Superior temporal gyrus (tissue), 1 donor: ENCODE measurements around the gene ZNF175.

Experiments
- DNase-seq: peaks from one replicate; pipeline ENCODE4 v3.0.0-alpha.2; 2016; ENCODE audit errors: extremely low spot score

ZNF175 gene

DNA sequence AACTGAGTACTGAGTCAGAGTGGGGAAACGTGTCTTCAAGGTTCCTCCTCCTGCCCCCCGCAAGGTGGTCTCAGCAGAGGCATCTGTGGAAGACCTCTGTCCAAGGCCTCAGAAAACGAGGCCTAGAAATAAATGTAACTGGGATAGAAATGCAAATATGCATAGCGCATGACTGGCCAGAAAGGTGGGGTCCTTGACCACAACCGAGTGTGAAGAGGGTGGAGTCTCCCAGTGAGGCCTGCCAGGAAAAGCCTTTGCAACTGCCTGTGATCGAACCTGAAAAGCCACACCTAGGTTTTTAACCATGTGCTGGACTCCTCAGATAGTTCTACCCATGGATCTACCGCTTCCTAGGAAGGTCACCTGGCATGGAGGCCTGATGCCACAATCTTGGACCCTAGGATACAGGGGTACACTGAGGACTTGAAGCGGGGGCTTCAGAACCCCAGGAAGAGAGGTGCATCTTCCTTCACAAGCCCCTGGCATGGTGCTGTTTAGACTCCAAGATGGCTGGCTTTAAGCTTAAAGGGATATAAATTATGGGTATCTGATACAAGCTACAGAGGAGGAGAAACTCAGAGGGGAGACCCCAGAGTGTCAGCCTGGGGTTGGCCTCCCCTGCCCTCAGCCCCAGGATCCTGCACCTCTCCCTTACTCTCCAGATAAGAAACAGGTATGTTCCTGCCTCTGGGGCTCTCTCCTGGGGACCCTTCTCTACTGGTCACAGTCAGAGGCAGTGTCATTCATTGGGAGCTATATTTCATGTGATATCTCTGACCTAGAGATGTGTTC lies 21.4 kb upstream of the ZNF175 start:
- DNase-seq, result no peak

DNA sequence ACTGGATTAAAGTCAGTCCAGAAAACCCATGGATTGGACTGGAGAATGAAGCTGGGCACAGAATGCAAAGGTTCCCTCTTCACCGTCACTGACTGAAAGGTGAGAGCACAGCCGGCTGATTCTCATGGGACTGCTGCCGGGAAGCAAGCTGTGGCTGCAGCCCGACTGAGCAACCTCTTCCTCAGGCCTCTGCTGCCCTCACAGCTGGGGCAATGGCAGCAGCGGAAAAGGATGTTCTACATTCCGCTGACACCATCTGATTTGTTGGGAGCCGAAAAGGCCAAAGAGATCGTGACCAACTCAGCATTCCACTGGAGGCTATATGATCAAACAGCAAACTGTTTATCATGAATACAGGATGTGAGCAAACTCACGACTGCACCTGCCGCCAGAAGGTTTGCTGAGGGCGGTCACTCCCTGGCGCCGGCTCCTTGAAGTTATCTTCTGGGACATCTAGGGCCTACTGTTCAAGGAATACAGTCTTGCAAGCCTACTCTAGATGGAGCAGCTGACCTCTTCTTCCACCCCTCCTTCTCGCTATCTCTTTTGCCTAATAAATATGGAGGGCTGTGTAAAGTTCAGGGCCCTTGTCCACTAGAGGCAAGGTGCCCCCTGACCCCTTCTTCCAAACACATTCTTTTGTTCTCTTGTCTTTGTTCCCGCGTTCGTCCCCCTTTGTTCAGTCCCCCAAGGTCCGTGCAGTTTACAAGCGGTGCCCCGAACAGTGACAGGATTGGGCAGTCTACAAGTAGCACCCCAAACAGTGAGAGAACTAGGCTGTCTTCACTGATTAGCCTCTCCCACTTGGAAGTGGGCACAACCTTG lies 20.0 kb upstream of the ZNF175 start:
- no peak for DNase-seq

DNA sequence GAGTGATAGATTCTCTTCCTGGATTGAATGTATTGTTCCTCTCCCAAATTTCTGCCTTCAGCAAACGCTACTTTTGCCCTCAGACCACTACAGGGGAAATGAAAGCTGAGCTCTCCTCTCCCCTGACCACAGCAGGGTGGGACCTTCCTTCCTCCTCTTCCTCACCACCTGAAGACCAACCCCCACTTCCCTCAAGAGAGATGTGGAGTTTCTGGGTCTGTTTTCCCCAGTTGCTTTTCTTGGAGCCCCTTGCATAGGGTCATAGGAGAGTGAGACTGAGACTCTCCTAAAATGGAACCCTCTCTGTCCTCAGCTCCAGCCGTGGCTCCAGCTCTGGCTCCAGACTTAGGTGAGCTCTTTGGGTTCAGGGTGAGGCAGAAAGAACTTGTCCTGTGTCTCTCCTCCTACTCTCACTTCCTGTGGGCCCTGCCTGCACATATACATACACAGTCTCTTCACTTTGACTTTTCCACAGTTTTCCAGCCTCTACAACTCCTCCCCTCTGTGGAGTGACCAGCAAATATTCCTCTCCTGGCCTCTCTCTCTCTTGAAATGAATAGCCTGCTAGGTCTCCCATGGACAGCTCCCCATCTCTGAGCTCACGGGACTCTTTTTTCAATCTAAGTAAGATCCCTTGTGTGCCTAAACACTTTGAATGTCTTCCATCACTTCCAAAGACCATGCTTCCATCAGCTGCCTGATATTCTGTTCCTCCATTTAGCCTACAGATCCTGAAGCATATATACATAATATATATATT lies 19.2 kb upstream of the ZNF175 start:
- DNase-seq, result no peak

DNA sequence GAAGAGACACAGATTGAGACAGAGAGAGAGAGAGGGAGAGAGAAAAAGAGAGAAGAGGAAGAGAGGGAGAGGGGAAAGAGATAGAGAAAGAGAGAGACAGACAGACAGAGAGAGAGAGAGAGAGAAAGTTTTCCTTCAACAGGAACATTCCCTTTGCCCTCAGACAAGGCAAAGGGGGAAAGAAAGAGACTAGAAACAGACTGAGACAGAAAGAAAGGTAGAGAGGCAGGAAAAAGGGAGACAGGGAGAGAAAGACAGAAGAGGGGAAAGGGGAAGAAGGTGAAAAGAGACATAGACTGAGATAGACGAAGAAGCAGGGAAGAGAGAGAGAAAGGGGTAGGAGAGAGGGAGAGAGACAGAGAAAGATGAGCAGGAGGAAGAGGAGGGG lies 18.5 kb upstream of the ZNF175 start:
- DNase-seq, result no peak

DNA sequence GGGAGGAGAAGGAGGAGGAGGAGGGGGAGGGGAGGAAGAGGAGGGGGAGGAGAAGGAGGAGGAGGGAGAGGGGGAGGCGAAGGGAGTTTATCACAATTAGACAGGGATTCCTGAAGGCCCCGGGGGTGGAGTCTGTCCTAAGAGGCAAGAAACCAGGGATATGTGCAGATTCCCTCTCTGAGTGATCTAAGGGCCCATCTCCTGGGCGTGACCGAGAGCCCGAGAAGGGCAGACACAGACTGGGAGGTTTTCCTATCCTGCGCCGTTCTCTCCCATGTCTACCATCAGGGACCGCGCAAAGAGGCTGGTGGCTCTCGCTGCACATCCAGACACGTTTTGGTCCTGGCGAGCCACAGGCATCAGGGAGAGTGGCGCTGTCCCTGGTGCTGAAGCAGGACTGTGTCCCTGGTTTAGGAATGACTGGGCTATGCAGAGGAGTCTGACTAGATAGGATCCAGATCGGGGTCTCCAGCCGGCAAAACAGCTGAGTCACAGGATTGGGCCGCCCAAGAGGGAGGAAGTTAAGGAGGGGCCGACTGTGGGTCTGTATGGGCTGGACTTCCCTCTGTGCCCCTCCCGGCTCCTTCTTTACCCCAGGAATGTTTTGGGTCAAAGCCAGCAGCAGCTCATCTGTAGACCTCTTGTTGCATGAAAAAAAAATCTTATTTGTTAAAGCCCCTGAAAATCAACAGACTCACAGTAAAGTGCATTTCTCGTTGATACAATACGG lies 17.9 kb upstream of the ZNF175 start:
- DNase-seq, result peak; percentile 31

DNA sequence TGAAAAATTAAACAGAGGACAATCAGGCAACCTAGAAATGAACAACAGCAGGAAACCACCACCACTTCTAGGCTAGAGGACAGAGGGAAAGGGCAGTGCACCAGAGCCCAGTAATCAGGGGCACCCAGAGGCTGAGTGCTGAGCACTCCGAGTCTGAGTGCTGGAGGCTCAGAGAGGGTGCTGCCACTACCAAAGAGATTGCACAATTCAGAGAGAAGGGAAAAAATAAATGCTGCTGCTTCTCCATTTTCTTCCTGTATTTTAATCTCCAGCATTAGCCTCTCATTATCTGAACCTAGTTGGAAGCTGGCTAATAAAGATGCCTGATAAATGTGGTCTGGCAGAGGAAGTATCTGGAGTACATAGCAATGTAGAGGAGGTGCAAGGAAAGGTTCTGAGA lies 11.8 kb upstream of the ZNF175 start:
- no peak for DNase-seq

DNA sequence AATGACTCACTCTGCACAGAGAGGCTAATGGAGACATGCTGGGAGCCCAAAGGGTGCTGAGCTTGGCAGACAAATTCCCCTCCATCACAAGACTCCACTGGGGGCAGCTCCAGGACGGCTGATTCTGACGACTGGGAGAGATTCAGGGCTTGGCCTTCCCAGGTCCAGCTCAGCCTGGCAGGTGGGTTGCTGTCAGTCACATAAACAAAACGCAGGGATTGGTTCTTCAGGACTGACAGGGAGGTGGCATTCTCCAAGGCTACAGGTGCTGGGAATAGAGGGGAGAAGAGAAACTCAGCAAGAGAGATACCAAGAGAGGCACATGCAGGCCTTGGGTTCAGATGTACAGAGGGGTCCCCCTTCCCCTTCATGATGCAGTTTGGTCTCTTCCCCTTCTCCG lies 10.7 kb upstream of the ZNF175 start:
- DNase-seq, result no peak

DNA sequence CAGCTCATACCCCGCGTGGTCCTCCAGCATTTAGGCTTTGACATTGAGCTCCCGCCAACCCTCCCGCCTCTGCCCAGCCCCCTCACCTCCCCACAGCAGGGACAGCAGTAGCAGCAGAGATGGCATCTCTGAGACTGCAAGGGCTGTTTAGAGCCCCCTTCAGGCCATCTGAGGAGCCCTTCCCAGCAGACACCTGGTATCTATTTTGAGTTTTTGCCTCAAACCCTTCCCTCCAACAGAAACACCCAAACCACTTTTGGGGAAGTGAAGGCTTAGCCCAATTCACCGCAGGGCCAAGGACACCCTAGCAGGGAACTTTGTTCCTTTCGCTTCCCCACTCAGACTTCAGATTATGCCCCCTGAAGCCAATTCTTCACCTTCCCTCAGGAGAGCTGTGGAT lies 6.3 kb upstream of the ZNF175 start:
- DNase-seq, result no peak

DNA sequence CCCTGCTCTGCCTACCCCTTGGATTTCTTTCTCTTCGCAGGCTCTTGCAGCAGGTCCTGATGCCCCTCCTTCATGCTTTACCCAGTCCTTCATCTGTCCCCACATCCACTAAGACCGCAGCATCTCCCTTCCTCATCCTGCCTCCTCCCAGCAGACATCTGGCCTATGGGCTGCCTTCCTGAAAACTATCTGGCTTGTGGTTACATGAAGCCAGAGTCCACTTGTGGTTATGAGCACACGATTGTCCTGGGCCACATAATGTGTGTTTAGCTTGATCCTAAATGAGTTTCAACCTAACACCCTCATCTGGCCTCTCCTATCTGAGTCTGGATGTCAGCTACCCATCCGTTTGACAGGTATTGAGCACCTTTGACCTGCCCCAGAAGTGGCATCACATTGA lies 5.5 kb upstream of the ZNF175 start:
- DNase-seq, result no peak

DNA sequence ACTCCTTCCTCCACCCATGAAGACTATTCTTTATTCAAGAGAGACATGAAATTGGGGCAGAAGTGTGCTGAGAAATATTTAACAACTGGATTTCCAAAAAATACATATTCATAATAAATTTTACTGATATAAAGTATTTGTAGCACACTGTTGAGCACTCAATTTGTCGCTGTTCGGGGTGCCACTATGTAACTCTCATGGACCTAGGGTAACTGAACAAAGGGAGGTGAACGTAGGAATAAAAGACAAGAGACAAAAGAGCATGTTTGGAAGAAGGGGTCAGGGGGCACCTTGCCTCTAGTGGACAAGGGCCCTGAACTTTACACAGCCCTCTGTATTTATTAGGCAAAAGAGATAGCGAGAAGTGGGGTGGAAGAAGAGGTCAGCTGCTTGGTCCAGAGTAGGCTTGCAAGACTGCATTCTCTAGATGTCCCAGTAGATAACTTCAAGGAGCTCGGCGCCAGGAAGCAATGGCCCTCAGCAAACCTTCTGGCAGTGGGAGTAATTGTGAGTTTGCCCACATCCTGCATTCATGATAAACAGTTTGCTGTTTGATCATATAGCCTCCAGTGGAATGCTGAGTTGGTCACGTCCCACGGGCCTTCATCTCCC lies 4.5 kb upstream of the ZNF175 start:
- DNase-seq, result no peak

DNA sequence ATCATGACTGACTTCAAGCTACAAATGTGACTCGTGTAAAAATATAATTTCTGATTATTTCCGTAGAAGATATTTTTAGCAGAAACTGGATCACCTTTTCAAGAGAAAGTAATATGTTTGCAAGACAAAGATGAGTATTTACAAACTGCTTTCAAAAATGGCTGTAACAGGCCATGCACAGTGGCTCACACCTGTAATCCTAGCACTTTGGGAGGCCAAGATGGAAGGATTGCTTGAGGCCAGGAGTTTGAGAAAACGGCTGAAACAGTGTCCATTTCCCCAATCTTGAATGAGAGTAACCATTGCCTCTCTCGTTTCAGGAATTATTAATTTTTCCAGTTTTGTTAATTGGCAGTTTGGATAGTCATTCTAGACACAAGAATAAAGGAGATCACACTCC lies 3.5 kb upstream of the ZNF175 start:
- DNase-seq, result no peak

DNA sequence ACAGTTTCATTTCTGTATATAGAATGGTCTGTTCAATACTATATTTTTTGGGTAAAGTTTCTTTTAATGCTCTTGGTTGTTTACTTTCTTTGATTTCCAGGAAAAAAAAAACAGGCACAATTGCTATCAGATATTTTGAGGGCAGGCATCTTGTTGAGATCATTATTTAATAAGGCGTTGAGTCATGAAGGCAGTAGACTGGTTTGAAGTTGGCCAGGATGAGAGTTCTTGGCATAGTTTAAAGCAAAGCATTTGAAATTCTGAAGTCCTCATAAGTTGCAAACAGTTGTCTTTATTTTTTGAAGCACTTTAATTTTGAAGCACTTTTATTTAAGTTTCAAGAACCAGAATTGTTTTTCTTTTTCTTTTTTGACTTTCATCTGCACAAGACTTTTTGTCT lies 2.6 kb upstream of the ZNF175 start:
- no peak for DNase-seq

DNA sequence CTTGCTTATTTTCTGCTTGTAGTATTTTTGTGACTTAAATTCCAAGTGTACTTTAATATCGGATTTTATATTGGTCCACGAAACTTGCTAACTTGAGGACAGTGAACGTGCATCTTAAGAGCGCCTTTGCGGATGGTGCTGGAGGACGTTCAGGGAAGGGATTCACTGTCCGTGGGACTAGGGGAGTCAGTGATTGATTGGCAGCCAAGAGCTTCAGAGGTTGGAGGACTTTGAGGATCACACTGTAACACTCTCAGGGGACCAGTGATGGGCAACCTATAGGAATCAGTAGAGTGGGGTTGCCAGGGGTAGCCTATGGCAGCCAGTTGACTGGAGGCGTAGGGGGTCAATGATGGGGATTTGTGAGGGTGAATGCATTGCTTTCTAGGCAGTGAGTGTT lies 516 bp downstream of the ZNF175 start:
- DNase-seq, result peak; percentile 11

DNA sequence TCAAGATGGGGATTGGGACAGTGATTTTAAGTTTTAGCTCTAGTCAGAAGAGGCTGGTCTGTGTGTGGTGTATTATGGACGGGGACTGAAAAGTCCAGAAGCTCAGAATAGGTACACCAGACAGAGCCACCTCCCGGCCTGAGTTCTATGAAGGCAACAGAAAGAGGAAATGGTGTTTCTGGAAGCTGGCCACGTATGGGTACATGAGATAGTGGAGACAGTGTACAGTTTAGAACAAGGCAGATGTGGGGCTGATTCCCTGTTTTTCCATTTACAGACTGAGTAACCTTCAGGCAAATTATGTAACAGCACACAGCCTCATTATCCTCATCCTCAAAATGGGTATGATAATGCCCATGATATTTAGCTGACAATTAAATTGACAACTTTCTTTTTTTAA lies 1.3 kb downstream of the ZNF175 start:
- no peak for DNase-seq

DNA sequence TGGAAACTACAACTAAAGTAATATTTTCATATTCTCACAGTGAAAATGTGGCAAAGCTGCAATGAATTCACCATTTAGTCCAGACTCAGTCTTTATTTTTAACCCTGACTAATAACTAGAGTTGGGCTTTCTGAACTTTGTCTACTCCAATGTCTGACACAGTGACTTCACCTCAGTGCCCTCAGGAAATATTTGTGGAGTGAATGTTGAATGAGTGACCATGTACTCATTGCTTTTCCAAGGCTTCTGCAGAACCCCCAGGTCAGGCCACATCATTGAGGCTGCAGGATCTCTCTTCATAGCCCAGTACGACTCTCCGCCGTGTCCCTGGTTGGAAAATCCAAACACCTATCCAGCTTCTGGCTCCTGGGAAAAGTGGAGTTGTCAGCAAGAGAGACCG lies 1.8 kb downstream of the ZNF175 start:
- DNase-seq, result no peak

DNA sequence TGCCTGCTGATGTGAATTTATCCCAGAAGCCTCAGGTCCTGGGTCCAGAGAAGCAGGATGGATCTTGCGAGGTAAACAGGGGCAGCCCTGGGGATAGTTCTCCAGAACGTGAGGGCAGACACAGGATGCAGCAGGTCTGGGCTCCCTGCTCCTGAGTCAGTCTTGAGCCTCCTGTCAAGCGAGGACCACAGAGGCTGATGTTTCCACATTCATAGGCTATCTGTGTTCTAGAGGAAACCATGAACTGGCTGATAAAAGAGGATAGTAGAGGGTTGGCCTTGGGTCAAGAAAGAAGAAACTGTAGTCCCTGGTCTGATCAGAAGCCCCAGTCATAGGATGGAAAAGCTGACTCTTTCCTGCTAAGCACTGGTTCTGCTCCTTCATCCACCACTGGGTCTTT lies 2.2 kb downstream of the ZNF175 start:
- DNase-seq, result no peak

DNA sequence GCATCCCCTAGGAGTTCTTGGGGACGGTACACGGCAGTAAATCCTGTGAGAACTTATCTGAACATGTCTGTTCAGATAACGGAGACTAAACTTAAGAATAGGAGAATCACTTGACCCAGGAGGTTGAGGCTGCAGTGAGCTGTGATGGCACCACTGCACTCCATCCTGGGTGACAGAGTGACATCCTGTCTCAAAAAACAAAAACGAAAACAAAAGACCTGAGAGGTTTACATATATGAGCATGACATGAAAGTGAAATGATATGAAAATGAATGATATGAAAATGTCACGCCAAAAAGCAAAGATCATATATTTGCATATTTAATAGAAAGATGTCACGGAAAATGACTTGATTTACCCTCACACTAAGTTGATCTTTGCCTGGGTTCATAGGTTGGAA lies 5.8 kb downstream of the ZNF175 start:
- no peak for DNase-seq

DNA sequence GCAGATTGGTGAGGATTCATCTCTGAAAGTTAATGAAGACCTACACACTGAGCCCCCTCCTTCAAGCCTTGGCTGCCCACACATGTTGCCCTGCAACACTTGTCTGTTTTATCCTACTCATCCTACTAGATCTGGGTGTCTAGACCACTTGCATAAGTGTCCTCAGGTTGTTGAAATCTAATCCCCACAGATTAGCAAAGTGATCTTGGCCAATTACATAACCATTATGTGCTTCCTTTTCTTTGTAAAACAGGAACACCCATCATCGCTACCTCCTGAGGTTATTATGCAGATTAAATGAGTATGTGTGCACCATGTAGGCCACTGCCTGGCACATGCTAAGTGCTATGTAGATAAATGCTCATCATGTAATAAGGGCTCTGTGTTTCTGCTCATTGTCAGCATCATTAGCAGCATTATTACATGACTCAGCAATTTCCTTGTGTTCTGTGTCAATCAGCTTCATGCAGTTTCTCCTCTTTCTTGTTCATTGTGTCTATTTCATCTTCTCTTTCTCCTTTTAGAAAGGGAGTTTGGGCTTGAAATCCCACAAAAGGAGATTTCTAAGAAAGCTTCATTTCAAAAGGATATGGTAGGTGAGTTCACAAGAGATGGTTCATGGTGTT lies 15.1 kb downstream of the ZNF175 start:
- no peak for DNase-seq

DNA sequence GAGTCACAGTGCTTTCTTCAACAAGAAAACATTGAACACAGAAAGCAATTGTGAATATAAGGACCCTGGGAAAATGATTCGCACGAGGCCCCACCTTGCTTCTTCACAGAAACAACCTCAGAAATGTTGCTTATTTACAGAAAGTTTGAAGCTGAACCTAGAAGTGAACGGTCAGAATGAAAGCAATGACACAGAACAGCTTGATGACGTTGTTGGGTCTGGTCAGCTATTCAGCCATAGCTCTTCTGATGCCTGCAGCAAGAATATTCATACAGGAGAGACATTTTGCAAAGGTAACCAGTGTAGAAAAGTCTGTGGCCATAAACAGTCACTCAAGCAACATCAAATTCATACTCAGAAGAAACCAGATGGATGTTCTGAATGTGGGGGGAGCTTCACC lies 15.7 kb downstream of the ZNF175 start:
- no peak for DNase-seq

DNA sequence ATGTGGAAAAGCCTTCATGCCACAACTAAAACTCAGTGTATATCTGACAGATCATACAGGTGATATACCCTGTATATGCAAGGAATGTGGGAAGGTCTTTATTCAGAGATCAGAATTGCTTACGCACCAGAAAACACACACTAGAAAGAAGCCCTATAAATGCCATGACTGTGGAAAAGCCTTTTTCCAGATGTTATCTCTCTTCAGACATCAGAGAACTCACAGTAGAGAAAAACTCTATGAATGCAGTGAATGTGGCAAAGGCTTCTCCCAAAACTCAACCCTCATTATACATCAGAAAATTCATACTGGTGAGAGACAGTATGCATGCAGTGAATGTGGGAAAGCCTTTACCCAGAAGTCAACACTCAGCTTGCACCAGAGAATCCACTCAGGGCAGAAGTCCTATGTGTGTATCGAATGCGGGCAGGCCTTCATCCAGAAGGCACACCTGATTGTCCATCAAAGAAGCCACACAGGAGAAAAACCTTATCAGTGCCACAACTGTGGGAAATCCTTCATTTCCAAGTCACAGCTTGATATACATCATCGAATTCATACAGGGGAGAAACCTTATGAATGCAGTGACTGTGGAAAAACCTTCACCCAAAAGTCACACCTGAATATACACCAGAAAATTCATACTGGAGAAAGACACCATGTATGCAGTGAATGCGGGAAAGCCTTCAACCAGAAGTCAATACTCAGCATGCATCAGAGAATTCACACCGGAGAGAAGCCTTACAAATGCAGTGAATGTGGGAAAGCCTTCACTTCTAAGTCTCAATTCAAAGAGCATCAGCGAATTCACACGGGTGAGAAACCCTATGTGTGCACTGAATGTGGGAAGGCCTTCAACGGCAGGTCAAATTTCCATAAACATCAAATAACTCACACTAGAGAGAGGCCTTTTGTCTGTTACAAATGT lies 16.4 kb downstream of the ZNF175 start:
- DNase-seq, result no peak
